Measurements from ENCODE around the gene GIPC3. TPM values are rescaled to one million over a fixed set of nuclear protein-coding genes. Genes with fewer than 3 reads are reported as not detected.

GIPC3 gene
- total and polyA plus RNA-seq, 2 of the 8 experiments (the other 6 are each of a cell fraction or from before 2014, with no cell fraction given): 1.0 to 1.2 TPM

GRCh38 chr19:3612901-3613741, 27.8 kb downstream of the GIPC3 start (continued):
- TF ChIP-seq CHD7 (IDR thresholded peaks at IDR 0.05; ENCODE audit: insufficient replicate concordance, low read length): no peak
- TF ChIP-seq MAX (IDR thresholded peaks at IDR 0.05): peak; percentile 92
